ENCODE data around the gene MAP2K4. TPM values are rescaled to one million over a fixed set of nuclear protein-coding genes. Genes with fewer than 3 reads are reported as not detected.

The MAP2K4 gene
- total and polyA plus RNA-seq, 12 donors, result 7.2 to 42.7 (median 33.0) TPM

DNA sequence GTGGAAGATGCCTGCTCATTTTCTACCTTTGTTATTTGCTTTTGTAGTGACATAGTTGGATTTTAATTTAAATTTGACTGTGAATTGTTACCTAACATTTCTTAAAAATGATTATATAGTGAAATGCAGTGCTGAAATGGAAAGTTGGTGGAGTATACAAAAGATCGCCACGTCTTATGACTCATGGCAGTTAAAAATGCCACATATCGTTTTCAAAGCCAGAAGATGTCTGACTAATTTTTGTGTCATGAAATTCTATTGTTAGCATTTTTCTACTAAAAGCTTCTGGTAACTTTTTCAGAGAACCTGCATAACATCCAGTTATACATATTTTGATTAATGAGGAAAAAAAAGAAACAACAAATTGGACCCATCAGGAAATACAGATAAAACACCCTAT is 20.6 kb downstream of the MAP2K4 start:
- intact Hi-C loops (cut with DNase I), result no loop called here
- H3K36me3 ChIP-seq, result no peaks in the 10 kb centered on the region
- TF ChIP-seq, protein P1, sequence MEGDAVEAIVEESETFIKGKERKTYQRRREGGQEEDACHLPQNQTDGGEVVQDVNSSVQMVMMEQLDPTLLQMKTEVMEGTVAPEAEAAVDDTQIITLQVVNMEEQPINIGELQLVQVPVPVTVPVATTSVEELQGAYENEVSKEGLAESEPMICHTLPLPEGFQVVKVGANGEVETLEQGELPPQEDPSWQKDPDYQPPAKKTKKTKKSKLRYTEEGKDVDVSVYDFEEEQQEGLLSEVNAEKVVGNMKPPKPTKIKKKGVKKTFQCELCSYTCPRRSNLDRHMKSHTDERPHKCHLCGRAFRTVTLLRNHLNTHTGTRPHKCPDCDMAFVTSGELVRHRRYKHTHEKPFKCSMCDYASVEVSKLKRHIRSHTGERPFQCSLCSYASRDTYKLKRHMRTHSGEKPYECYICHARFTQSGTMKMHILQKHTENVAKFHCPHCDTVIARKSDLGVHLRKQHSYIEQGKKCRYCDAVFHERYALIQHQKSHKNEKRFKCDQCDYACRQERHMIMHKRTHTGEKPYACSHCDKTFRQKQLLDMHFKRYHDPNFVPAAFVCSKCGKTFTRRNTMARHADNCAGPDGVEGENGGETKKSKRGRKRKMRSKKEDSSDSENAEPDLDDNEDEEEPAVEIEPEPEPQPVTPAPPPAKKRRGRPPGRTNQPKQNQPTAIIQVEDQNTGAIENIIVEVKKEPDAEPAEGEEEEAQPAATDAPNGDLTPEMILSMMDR (IDR thresholded peaks at IDR 0.05), result no peak
- H3K4me1 ChIP-seq, result peaks cover 0 to 64% (median 21%) of the 10 kb centered on the region in 9 donors
- H3K27me3 ChIP-seq, result no peaks in the 10 kb centered on the region
- no peak overlapping the region for H3K27ac ChIP-seq
- H3K4me3 ChIP-seq, result no peak overlapping the region
- ATAC-seq (no peak), DNase-seq (no peak)
- H3K9me3 ChIP-seq, result no peaks in the 10 kb centered on the region
- 74 to 78% methylated on average over 3 of the region's 3 CpGs for WGBS, 2 donors

DNA sequence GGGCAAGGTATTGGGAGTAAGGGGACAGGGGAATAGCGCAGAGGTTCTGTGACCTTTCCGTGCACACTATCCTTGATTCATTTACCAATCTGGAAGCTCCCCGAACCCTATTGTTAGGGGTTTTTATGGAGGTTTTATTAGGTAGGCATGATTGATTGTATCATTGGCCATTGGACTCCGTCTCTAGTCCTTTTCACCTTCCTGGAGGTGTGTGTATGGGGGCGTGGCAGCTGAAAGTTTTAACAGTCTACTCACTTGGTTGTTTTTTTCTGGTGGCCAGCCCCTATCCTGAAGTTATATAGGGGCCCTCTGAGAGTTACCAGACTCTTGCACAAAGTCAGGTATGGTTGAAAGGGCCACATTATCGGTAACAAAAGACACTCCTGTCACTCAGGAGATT is 23.0 kb downstream of the MAP2K4 start:
- WGBS, 2 donors, result 98 to 99% methylated on average over 6 of the region's 6 CpGs
- H3K4me1 ChIP-seq, result peaks cover 0 to 63% (median 32%) of the 10 kb centered on the region in 9 donors
- intact Hi-C loops (cut with DNase I), result no loop called here

DNA sequence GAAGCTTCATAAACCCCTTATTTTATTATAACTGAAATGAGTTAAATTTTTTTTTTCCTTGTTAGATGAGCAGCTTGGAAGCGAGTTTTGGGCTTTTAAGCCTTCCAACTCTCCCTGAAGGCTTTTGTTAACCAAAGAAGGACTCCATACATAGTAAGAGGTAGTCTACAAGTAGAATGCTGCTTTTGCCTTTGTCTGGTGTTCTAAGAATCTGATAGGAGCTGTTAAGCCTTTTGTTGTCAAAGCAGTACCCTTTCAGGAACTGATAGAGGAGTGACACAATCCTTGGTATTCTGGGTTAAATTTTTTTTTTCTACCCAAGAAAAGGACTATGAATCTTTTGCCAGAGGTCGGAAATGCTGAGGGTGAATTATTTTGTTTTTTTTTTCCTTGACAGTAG is 26.1 kb downstream of the MAP2K4 start:
- Histone ChIP-seq H3K27me3 (no peaks in the 10 kb centered on the region), H3K27ac (no peak overlapping the region), H3K4me1 (peaks cover 0 to 64% (median 26%) of the 10 kb centered on the region in 9 donors), H3K36me3 (no peaks in the 10 kb centered on the region), H3K9me3 (no peaks in the 10 kb centered on the region), H3K4me3 (no peak overlapping the region)
- ATAC-seq (no peak), DNase-seq (no peak)
- 62 to 68% methylated on average over 2 of the region's 2 CpGs for WGBS, 2 donors
- intact Hi-C loops (cut with DNase I), result no loop called here
- TF ChIP-seq, protein P1 (IDR thresholded peaks at IDR 0.05), result no peak

More for the DNA sequence above, 23.0 kb downstream of the MAP2K4 start:
- Histone ChIP-seq H3K9me3 (no peaks in the 10 kb centered on the region), H3K27ac (no peak overlapping the region), H3K27me3 (no peaks in the 10 kb centered on the region), H3K4me3 (no peak overlapping the region), H3K36me3 (no peaks in the 10 kb centered on the region)
- TF ChIP-seq, protein P1 (IDR thresholded peaks at IDR 0.05), result no peak
- DNase-seq (no peak), ATAC-seq (no peak)

DNA sequence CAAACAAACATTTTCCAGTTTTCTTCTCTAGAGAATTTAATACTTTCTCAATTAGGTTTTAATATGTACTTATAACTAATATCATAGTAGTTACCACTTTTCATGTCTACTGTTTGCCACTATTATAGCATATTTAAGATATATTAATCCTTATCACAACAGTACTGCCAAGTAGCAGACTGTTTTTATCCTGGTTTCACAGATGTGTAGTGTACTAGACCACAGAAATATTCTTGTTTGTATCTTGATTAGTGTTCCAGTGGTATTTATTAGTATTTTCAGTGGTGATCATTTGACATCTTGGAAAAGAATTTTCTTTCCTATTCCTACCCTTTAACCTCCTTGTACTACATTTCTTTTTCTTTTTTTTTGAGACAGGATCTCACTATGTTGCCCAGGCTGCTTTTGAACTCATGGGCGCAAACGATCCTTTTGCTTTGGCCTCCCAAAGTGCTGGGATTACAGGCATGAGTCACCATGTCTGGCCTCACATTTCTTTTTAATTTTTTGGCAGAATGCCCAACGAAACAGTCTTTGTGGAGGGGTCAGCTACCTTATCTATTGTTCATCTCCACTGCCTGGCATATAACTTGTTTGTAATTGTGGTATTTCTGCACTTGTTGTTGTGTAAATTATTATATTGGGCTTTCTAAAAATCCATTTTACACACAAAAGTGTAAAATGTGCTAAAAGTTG is 27.2 kb downstream of the MAP2K4 start:
- 72 to 78% methylated on average over 3 of the region's 3 CpGs for WGBS, 2 donors
- H3K27ac ChIP-seq, result no peak overlapping the region

More for the DNA sequence above, 27.2 kb downstream of the MAP2K4 start:
- no peak for ATAC-seq
- H3K9me3 ChIP-seq, result no peaks in the 10 kb centered on the region
- TF ChIP-seq, protein P1 (IDR thresholded peaks at IDR 0.05), result no peak
- intact Hi-C loops (cut with DNase I), result no loop called here
- H3K27me3 ChIP-seq, result no peaks in the 10 kb centered on the region
- no peaks in the 10 kb centered on the region for H3K36me3 ChIP-seq
- no peak for DNase-seq
- H3K4me1 ChIP-seq, result peaks cover 0 to 75% (median 26%) of the 10 kb centered on the region in 9 donors
- H3K4me3 ChIP-seq, result no peak overlapping the region

Measured in heart right ventricle (tissue), 16 donors.